Thymus (tissue), 11 donors: ENCODE results near the gene ELMOD3. TPM values are rescaled to one million over a fixed set of nuclear protein-coding genes. Genes with fewer than 3 reads are reported as not detected.

Experiments used
- DNase-seq, 9 donors: peaks; one replicate each; pipeline ENCODE4 v3.0.0-alpha.2; 2013; ENCODE audit warnings: low spot score in 9 of 9, low read depth in 6 of 9, missing footprints in 1 of 9
- H3K27ac ChIP-seq, 2 donors: one replicate each; pipeline ENCODE4 v1.5.1; 2013; ENCODE audit warnings: control low read depth in 1 of 2, low read depth in 1 of 2, low read length in 1 of 2, mild to moderate bottlenecking in 1 of 2, moderate library complexity in 1 of 2
- H3K27me3 ChIP-seq, 2 donors: one replicate each; pipeline ENCODE4 v1.5.1; 2013; ENCODE audit warnings: low read length in 1 of 2; ENCODE audit not compliant: control insufficient read depth in 2 of 2, insufficient read depth in 1 of 2
- H3K36me3 ChIP-seq, 2 donors: one replicate each; pipeline ENCODE4 v1.5.1; 2013; ENCODE audit warnings: low read length in 1 of 2, mild to moderate bottlenecking in 1 of 2, moderate library complexity in 1 of 2; ENCODE audit not compliant: control insufficient read depth in 2 of 2, insufficient read depth in 2 of 2
- H3K4me1 ChIP-seq, 2 donors: one replicate each; pipeline ENCODE4 v1.5.1; 2013; ENCODE audit warnings: low read length in 2 of 2; ENCODE audit not compliant: control insufficient read depth in 2 of 2, insufficient read depth in 2 of 2
- H3K4me3 ChIP-seq, 2 donors: one replicate each; pipeline ENCODE4 v1.5.1; 2013; ENCODE audit warnings: low read length in 2 of 2, control low read depth in 1 of 2, mild to moderate bottlenecking in 1 of 2
- H3K9me3 ChIP-seq, 2 donors: one replicate each; pipeline ENCODE4 v1.5.1; 2013; ENCODE audit warnings: low read length in 1 of 2, mild to moderate bottlenecking in 1 of 2; ENCODE audit not compliant: control insufficient read depth in 2 of 2, insufficient read depth in 1 of 2
- WGBS: extraction: QIAGEN DNeasy Blood & Tissue Kit; methylation state at CpG from one replicate; pipeline ENCODE4 v1.1.7; 2013; 5-methylcytosine and 5-hydroxymethylcytosine counted together
- polyA plus RNA-seq: library from polyadenylated mRNA; stranded (reverse); fragments of 200-250 nt; gene quantifications from one replicate; pipeline ENCODE4 v1.2.3, GENCODE V29; 2013
- total RNA-seq: library from RNA; stranded (reverse); fragments of 120-200 nt; gene quantifications from one replicate; pipeline ENCODE4 v1.2.4, GENCODE V29; 2013
- donor health status: healthy.

Gene ELMOD3
- total and polyA plus RNA-seq, 2 donors = 10.0 to 21.7 TPM

DNA sequence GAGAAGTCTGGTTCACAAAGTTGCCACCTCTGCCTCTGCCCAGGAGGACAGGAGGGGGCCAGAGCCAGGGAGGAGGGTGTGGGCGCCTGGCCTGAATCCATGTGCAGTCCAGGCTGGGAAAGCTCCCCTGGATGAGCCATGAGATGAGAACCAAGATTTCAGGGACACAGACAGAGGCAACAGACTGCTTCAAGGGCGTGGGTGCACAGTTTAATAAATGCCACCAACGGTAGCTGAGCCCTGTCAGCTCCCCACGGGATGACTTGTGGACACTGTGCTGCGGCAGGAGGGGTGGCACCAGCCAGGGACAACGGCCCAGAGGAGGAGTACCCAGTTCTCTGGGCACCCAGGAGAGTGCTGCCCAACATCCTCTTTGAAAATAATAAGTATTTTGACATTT lies 40.4 kb downstream of the ELMOD3 start:
- no peak for DNase-seq
- H3K9me3 ChIP-seq = no peaks in the 10 kb centered on the region
- no peak overlapping the region for H3K27ac ChIP-seq
- WGBS = 95% methylated on average over 6 of the region's 6 CpGs
- H3K36me3 ChIP-seq = peaks cover 6 to 14% of the 10 kb centered on the region in 2 donors
- peaks cover 0 to 11% of the 10 kb centered on the region in 2 donors for H3K4me1 ChIP-seq
- no peaks in the 10 kb centered on the region for H3K27me3 ChIP-seq
- H3K4me3 ChIP-seq = no peak overlapping the region

GRCh38 chr2:85395912-85396475 lies 41.4 kb downstream of the ELMOD3 start:
- H3K27ac ChIP-seq = no peak overlapping the region
- H3K4me1 ChIP-seq = peaks cover 0 to 11% of the 10 kb centered on the region in 2 donors
- WGBS = 97% methylated on average over 14 of the region's 14 CpGs
- no peak overlapping the region for H3K4me3 ChIP-seq
- no peaks in the 10 kb centered on the region for H3K27me3 ChIP-seq
- no peaks in the 10 kb centered on the region for H3K9me3 ChIP-seq
- DNase-seq = no peak
- peaks cover 6% of the 10 kb centered on the region in 2 donors for H3K36me3 ChIP-seq

GRCh38 chr2:85396531-85397470 lies 42.2 kb downstream of the ELMOD3 start:
- peaks cover 3 to 6% of the 10 kb centered on the region in 2 donors for H3K36me3 ChIP-seq
- peaks cover 0 to 11% of the 10 kb centered on the region in 2 donors for H3K4me1 ChIP-seq
- H3K27me3 ChIP-seq = no peaks in the 10 kb centered on the region
- DNase-seq = no peak
- no peaks in the 10 kb centered on the region for H3K9me3 ChIP-seq
- no peak overlapping the region for H3K4me3 ChIP-seq
- WGBS = 93% methylated on average over 5 of the region's 5 CpGs
- no peak overlapping the region for H3K27ac ChIP-seq

GRCh38 chr2:85397925-85398331 lies 43.4 kb downstream of the ELMOD3 start:
- H3K27me3 ChIP-seq = no peaks in the 10 kb centered on the region
- peaks cover 0 to 7% of the 10 kb centered on the region in 2 donors for H3K4me1 ChIP-seq
- no peak overlapping the region for H3K27ac ChIP-seq
- no peak overlapping the region for H3K4me3 ChIP-seq
- peaks cover 0 to 3% of the 10 kb centered on the region in 2 donors for H3K36me3 ChIP-seq
- WGBS = 94% methylated on average over 4 of the region's 4 CpGs
- H3K9me3 ChIP-seq = no peaks in the 10 kb centered on the region
- DNase-seq = no peak

GRCh38 chr2:85398426-85399182 lies 44.0 kb downstream of the ELMOD3 start:
- Histone ChIP-seq H3K27me3 (no peaks in the 10 kb centered on the region), H3K4me3 (no peak overlapping the region), H3K27ac (no peak overlapping the region), H3K36me3 (peaks cover 0 to 3% of the 10 kb centered on the region in 2 donors), H3K9me3 (peaks cover 0 to 3% of the 10 kb centered on the region in 2 donors), H3K4me1 (peaks cover 0 to 7% of the 10 kb centered on the region in 2 donors)
- WGBS = 97% methylated on average over 8 of the region's 8 CpGs
- DNase-seq = no peak

GRCh38 chr2:85399183-85399455 lies 44.5 kb downstream of the ELMOD3 start:
- peaks cover 0 to 5% of the 10 kb centered on the region in 2 donors for H3K9me3 ChIP-seq
- no peaks in the 10 kb centered on the region for H3K27me3 ChIP-seq
- H3K4me3 ChIP-seq = no peak overlapping the region
- WGBS = 96% methylated on average over 8 of the region's 8 CpGs
- H3K4me1 ChIP-seq = peaks cover 0 to 7% of the 10 kb centered on the region in 2 donors
- no peak overlapping the region for H3K27ac ChIP-seq
- peaks cover 0 to 3% of the 10 kb centered on the region in 2 donors for H3K36me3 ChIP-seq
- DNase-seq = no peak

- peaks cover 0 to 5% of the 10 kb centered on the region in 2 donors for H3K9me3 ChIP-seq
- H3K4me3 ChIP-seq = no peak overlapping the region
- no peak overlapping the region for H3K27ac ChIP-seq
- DNase-seq = no peak
- no peaks in the 10 kb centered on the region for H3K27me3 ChIP-seq
- WGBS = over 99% methylated on average over 8 of the region's 8 CpGs
- H3K4me1 ChIP-seq = peaks cover 0 to 6% of the 10 kb centered on the region in 2 donors
- no peaks in the 10 kb centered on the region for H3K36me3 ChIP-seq
These were observed 45.5 kb downstream of the ELMOD3 start for GRCh38 chr2:85400023-85400422.

DNA sequence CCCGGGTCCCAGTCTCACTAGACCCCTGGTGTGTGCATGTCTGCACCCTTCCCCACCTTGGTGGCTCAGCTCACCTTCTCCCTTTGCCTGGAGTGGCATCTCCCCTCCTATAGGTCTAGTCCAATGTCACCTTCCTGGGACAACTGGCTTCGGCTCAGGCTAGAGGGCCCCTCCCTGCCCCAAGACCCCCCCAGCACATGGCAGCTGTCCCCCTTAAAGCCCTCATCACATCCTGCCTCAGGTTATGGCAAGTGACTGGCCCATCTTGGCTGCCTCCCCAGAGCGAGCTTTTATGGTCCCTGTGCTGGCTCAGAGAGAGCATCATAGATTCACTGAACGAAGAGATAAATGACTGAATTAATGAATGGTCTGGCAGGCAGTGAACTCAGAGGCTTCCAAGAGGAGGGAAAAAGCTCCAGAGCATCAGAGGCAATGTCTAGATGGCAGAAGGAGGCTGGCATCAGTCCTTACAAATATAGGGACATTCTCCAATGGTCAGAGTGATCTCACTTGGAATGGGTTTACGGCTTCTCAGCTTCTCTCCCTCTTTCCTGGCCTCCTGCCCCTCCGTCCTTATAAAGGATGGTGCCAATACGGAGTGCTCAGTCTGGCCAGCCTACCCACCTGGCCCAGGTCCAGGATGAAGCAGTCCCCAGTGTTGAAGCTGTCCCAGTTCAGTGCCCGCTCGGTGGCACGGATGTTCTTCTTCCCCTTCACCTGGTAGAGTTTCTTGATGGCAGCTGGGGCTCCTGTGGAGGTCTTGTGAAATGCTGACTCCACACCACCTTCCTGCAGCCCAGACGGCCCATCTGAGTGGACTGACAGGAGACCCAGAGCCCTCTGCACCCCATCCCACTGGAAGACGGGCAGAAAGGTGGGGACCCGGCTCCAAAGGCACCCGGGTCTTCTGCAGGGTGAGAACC lies 46.2 kb downstream of the ELMOD3 start:
- no peaks in the 10 kb centered on the region for H3K27me3 ChIP-seq
- no peak overlapping the region for H3K4me3 ChIP-seq
- H3K27ac ChIP-seq = no peak overlapping the region
- WGBS = 95% methylated on average over 14 of the region's 14 CpGs
- H3K36me3 ChIP-seq = no peaks in the 10 kb centered on the region
- no peak for DNase-seq
- H3K9me3 ChIP-seq = peaks cover 0 to 5% of the 10 kb centered on the region in 2 donors
- peaks cover 6 to 13% of the 10 kb centered on the region in 2 donors for H3K4me1 ChIP-seq
